Middle frontal gyrus (tissue), 1 donor: ENCODE measurements around the gene DGCR8.
A peak's percentile ranks its signal among the peaks of the same experiment; 100 is the strongest.

Source experiments
- DNase-seq: peaks from one replicate; pipeline ENCODE4 v3.0.0-alpha.2; 2015; ENCODE audit warnings: low spot score; ENCODE audit errors: extremely low spot score

Gene DGCR8

DNA sequence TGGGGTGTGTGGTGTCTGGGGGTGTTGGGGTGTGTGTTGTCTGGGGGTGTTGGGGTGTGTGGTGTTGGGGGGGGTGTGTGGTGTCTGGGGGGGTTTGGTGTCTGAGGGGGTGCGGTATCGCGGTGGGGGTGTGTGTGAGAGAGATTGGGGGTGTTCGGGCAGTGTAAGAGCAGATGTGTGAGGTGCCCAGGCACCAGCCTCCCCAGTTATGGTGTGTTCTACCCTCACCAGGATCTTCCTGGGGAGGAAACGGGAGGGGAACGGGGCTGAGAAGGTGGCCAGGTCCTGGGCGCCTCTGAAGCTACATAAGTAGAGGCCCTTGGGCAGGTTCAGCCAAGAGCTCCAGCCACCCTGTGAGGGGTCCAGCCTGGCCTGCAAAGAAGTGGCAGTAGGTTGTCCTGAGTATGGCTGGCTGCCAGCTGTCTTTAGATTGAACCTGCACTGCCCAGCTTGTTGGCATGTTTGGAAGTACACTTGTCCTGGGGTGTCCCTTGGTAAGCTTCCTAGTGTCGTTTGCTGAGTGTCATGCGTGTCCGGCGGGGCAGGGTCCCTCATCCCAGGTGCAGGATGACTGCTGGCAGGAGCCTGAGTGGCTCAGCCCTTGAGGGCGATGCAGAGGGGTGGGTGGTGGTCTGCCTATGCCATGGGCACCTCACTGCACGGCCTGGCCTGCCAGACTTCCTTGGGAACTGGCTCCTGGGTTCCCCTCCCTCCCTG is 43.5 kb downstream of the DGCR8 start:
- no peak for DNase-seq

- DNase-seq, result no peak
Measured at GRCh38 chr22:20124083-20124787, 44.2 kb downstream of the DGCR8 start.

- no peak for DNase-seq
Measured at GRCh38 chr22:20125201-20126174, 45.4 kb downstream of the DGCR8 start.

- DNase-seq, result no peak
Measured at GRCh38 chr22:20126284-20127029, 46.4 kb downstream of the DGCR8 start.

- DNase-seq, result no peak
Measured at GRCh38 chr22:20127318-20127868, 47.4 kb downstream of the DGCR8 start.

DNA sequence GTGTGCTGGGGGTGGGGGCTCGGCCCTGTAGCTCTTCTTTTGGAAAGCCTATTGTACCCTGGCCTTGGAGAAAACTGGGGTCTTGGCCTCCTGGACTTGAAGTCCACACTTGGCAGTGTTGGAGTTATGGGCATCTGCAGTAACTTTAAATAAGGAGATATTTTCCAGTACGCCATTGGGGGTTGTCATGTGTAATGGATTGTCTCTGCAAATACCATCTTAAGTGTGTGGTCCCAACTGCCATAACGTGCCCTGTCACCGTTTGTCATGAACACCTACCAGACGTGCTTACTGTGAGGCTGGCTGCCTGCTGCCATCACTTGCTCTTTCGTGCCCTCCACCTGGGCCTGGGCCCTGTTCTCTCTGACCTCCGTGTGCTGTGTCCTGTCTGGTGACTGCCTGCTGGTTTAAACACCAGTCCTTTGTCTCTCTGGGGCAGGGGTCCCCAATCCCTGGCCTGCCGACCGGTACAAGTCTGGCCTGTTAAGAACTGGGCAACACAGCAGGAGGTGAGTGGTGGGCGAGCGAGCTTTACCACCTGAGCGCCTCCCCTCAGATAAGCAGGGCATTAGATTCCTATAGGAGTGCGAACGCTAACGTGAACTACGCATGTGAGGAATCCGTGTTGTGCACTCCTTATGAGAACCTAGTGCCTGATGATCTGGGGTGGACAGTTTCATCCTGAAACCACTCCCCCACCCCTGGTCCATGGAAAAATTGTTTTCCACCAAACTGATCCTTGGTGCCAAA is 48.0 kb downstream of the DGCR8 start:
- no peak for DNase-seq

- no peak for DNase-seq
Measured at GRCh38 chr22:20128619-20128901, 48.5 kb downstream of the DGCR8 start.

DNA sequence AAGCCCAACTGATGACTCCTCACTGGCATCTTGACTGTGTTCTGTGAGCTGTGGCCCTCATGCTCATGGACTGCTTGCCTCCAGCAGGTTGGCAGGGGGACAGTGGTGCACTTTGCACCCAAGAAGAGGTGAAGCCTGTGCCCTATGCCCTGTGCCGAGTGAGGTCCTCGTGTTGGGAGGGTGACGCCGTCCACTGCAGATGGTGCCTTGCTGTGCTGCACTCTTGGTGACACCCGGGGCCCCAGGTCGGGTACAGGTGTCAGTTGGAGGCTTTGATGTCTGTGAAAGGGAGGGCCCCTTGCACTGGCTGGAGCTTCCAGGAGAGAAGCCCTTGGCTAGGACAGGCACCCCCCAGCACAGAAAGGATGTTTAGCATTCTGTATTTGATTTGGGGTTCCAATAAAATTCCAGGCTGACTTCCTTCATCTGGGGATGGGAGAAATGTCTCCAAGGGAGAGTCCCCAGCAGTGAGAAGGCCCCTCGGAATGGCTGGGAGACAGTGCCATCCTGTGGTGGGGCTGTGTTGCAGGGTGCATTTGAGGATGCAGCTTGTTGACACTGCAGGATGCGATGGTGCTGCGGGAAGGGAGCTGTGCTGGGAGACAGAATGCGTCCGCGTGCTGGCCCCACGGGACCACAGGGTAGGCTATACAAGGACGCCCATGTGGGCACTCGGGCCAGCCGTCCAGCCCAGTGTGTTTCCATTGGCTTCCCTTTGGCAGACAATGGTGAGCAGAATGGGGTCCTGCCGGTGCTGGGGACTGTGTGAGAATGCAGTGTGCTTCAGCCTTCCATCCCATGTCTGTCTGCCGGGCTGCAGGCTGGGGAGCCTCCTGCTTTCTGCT is 49.1 kb downstream of the DGCR8 start:
- DNase-seq, result no peak

DNA sequence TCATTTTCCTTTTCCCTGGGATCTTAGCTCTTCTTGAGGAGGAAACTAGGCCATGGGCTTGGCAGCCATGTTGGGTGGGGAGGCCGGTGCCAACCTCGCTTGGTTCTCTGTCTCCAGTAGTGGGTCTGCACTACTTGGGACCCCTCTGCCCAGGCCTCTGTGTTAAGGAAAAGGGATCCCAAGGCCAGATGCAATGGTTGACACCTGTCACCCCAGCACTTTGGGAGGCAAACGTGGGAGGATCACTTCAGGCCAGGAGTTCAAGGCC is 49.6 kb downstream of the DGCR8 start:
- no peak for DNase-seq

- no peak for DNase-seq
Measured at GRCh38 chr22:20130319-20130718, 50.3 kb downstream of the DGCR8 start.

DNA sequence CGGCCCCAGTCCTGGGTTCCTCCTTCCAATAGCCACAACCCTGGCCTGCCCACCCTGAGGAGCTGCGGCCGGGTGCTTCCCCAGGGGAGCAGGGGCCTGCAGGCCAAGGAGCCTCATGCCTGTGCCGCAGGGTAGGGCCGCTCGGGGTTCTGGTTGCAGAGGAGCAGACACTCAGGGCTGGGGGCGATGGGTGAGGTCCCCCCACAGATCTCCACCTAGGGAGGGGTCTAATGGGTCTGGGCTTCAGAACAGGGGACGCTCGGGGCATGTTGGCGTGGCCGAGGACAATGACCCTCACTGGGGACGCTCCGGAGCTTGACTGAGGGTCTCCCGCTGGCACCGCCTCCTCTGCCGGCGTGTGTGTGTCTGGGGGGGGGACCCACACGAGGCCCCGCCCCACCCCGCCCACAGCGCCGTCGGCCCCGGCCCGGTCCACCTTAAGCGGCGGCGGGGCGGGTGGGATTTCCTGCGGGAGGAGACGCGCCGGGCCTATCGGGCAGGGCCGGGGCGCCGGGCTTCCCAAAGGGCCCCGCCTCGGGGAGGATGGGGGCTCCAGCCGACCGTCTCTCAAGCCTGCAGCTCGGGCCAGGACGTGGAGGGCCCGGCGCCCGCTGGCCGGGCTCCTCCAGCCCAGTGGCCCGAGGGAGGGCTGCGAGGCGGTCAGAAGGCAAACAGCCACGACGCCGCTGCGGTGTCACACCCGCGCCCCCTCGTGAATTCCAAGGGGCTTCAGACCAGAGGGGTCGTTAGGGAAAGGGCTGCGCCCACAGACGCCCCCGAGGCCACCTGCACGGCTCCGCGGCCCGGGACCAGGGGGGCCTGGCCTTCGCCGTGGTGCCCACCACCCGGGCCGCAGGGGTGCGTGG is 50.9 kb downstream of the DGCR8 start:
- DNase-seq, result peak; percentile 62

- no peak for DNase-seq
Measured at GRCh38 chr22:20131597-20131858, 51.5 kb downstream of the DGCR8 start, which contains the start of gene ZDHHC8. TSS of gene ZDHHC8 (plus strand) at chr22:20131804. CDS start at chr22:20131948, 144 bp downstream.

- DNase-seq, result no peak
Measured at GRCh38 chr22:20131859-20132685, 52.0 kb downstream of the DGCR8 start.

GRCh38 chr22:20132686-20133246 is 52.7 kb downstream of the DGCR8 start:
- no peak for DNase-seq

GRCh38 chr22:20133930-20134549 is 54.0 kb downstream of the DGCR8 start:
- no peak for DNase-seq

DNA sequence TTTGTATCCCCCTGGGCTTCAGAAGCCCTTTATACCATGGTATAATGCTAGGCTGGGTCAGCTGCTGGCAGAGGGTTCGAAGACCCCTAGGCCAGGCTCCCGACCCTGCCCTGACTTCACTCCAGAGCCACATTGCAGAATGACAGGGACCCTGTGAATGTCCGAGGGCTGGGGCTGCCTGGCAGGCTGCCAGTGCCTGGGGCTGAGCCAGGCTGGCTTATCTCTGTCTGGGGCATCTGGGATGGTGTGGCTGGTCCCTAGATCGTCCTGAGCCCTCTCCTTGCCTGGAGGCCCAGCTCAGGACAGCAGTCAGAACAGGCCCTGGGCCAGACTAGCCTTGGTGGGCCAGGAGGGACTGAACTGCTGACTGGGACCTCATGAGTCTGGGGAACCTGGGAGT is 55.2 kb downstream of the DGCR8 start:
- DNase-seq, result no peak
